ENCODE data around the gene GFI1.
A peak's percentile ranks its signal among the peaks of the same experiment; 100 is the strongest.
"Not testable (repeated sequence)": the region's sequence is repeated elsewhere in the genome, so short reads cannot be mapped to it uniquely, and the experiment has no call there.

GFI1 gene

DNA sequence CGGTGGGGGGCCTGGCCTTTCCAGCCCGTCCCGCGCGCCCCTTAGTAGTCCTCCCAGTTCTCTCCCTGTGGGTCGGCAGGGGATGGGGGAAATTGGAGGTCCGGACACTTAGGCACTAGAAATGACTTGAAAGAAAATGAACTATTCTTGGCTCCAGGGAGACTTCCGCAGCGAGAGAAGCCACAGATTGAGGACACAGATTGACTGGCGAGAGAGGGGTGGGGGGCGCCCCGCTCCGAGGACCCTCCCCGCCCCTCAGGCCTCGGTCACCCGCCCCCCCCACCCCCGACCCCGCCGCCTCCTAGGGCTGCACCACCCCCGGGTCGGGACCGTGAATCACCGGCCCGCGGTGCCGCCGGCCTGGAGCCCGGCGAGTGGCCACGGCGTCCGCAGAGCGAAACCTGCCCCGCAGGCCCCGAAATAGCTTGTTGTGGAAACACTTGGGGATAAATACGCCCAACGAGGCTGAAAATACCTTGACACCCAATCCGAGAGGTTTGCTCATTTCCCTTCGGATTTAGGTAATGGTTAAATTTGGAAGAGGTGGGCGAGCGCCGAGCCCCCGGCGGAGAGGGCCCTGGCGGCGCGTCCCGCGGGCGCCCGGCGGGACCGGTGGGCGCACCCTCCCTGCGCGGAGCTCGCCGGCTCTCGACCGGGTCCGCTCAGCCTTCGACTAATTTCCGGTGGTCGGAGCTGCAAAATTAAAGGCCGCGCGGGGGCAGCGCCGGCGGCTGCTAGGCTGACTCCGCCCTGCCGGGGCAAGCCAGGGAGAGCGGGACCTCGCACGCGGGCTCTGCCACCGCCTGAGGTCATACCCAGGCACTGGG is at the start of gene GFI1:
Gene GFI1, minus strand, starts transcription at position 675 of the 827 bp plus-strand sequence. CDS start 3,438 bp downstream, outside the sequence.
- TF ChIP-seq, protein P1, sequence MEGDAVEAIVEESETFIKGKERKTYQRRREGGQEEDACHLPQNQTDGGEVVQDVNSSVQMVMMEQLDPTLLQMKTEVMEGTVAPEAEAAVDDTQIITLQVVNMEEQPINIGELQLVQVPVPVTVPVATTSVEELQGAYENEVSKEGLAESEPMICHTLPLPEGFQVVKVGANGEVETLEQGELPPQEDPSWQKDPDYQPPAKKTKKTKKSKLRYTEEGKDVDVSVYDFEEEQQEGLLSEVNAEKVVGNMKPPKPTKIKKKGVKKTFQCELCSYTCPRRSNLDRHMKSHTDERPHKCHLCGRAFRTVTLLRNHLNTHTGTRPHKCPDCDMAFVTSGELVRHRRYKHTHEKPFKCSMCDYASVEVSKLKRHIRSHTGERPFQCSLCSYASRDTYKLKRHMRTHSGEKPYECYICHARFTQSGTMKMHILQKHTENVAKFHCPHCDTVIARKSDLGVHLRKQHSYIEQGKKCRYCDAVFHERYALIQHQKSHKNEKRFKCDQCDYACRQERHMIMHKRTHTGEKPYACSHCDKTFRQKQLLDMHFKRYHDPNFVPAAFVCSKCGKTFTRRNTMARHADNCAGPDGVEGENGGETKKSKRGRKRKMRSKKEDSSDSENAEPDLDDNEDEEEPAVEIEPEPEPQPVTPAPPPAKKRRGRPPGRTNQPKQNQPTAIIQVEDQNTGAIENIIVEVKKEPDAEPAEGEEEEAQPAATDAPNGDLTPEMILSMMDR (IDR thresholded peaks at IDR 0.05; ENCODE audit: extremely low read depth, missing control alignments) = no peak

DNA sequence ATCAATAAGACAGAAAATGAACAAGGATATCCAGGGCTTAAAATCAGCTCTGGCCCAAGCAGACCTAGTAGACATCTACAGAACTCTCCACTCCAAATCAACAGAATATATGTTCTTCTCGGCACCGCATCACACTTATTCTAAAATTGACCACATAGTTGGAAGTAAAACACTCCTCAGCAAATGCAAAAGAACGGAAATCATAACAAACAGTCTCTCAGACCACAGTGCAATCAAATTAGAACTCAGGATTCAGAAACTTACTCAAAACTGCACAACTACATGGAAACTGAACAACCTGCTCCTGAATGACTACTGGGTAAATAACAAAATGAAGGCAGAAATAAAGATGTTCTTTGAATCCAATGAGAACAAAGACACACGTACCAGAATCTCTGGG is 45.6 kb upstream of the GFI1 start:
- not testable (repeated sequence) for DNase-seq (ENCODE audit: low spot score)

More for the DNA sequence above, at the start of gene GFI1:
- peak; percentile 77 for DNase-seq (ENCODE audit: low spot score)

DNA sequence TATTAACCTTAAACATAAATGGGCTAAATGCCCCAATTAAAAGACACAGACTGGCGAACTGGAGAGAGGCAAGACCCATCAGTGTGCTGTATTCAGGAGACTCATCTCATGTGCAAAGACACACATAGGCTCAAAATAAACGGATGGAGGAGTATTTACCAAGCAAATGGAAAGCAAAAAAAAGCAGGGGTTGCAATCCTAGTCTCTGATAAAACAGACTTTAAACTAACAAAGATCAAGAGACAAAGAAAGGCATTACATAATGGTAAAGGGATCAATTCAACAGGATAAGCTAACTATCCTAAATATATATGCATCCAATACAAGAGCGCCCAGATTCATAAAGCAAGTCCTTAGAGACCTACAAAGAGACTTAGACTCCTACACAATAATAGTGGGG is 45.2 kb upstream of the GFI1 start:
- DNase-seq (ENCODE audit: low spot score) = not testable (repeated sequence)

DNA sequence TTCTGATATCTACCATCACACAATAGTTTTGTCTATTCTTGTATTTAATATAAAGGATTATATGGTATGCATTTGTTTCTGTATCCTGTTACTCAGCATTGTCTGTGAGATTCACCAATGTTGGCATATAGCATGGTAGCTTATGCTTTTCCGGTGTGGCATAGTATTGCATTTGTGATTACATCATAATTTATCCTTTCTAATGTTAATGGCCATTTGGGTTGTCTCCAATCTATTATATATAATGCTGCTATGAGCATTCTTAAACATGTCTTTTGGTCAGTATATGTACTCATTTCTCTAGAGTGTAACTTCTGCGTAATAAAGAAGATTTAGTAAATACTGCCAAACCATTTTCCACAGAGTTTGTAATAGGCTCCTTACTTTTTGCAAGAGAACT is 40.9 kb upstream of the GFI1 start:
- TF ChIP-seq, protein P1 (IDR thresholded peaks at IDR 0.05; ENCODE audit: extremely low read depth, missing control alignments) = no peak
- no peak for DNase-seq (ENCODE audit: low spot score)

DNA sequence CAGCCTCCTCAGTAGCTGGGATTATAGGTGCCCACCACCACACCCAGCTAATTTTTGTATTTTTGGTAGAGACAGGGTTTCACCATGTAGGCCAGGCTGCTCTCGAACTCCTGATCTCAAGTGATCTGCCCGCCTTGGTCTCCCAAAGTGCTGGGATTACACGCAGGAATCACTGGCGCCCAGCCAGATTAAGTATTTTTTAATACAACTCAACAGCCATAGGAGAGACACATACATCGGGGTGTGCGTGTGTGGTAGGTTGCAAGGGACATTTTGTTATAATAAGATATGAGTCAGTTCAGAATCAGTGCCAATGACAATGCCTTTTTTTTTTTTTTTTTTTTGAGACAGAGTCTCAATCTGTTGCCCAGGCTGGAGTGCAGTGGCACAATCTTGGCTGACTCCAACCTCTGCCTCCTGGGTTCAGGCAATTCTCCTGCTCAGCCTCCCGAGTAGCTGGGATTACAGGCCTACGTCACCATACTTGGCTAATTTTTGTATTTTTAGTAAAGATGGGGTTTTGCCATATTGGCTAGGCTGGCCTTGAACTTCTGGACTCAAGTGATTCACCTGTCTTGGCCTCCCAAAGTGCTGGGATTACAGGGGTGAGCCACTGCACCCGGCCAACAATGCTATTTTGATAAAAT is 38.3 kb upstream of the GFI1 start:
- not testable (repeated sequence) for DNase-seq (ENCODE audit: low spot score)

DNA sequence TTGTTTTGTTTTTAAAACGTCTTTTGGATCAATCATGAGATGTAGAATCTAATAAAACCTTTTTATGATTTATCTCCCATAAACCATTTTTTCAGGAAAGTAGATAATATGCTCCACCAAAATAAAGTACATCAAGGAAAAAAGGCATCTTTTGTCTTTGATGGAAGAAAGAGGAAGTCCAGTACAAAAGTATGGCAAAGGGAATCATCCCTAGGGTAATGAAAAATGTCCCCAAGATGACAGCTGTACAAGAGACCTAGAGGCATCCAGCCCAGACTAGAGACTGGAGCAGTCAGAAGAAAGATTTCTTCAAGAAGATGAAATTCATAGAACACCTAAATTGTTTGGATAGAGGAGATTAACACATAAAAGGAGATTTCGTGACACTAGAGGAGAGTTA is 32.3 kb upstream of the GFI1 start:
- DNase-seq (ENCODE audit: low spot score) = no peak
- TF ChIP-seq, protein P1 (IDR thresholded peaks at IDR 0.05; ENCODE audit: extremely low read depth, missing control alignments) = no peak

DNA sequence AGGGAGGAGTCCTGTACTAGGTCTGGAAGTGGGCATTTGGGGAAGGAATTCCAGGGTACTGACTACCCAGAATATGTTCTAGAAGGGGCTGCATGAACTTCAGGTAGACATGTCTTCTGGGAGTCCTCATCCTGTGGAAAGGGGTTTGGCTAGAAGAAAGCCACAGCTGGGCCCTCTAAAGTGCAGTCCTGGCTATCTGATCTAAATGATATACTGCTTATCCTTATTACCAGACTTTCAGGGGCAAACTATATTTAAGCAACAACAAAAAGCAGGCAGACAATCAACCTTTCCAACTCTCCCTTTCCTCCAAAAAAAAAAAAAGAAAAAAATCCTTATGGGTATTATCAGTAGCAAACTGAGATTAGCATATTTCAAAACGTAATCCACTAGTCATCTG is 29.8 kb upstream of the GFI1 start:
- DNase-seq (ENCODE audit: low spot score) = no peak
- TF ChIP-seq, protein P1 (IDR thresholded peaks at IDR 0.05; ENCODE audit: extremely low read depth, missing control alignments) = no peak

DNA sequence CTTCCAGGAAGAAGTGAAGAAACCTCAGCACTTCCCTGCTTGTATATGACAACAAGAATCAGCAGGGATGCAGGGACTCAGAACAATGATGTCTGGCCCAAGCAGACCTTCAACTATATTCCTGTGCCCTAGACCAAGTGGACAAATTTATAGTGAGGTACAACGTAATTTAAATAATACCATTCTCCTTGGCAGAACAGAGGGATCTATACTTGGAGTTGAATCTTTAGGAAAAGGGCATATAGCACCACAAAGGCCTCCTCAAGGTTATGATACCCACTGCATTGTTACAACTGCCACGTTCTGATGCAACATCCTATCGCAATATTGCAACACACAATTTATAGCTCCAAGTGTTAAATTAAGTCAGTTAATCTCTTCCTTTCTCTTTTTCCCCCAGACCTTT is 29.1 kb upstream of the GFI1 start:
- no peak for DNase-seq (ENCODE audit: low spot score)
- TF ChIP-seq, protein P1 (IDR thresholded peaks at IDR 0.05; ENCODE audit: extremely low read depth, missing control alignments) = no peak

DNA sequence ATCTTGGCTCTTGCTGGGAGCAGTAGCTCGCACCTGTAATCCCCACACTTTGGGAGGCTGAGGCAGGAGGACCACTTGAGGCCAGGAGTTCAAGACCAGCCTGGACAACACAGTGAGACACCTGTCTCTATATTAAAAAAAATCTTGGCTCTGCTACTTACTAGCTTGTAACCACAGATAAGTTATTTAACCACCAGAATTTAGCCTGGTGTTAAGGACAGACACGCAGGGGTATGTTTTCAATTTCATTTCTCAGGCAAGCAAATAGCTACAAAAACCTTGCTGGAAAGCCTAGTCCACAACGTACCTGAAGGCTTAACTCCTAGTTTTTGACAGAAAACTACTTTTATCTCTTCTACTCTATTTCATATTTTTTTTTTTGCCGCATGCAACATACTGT is 24.8 kb upstream of the GFI1 start:
- TF ChIP-seq, protein P1 (IDR thresholded peaks at IDR 0.05; ENCODE audit: extremely low read depth, missing control alignments) = no peak
- no peak for DNase-seq (ENCODE audit: low spot score)
